HG02678 (cell line): ENCODE results near the gene DUSP1.

Source experiments
- ATAC-seq: cut with Tn5 transposase; IDR thresholded peaks from one replicate; pipeline ENCODE4 v1.9.1; 2021; ENCODE audit warnings: mild to moderate bottlenecking, moderate library complexity; ENCODE audit not compliant: unreplicated experiment

DUSP1 gene

DNA sequence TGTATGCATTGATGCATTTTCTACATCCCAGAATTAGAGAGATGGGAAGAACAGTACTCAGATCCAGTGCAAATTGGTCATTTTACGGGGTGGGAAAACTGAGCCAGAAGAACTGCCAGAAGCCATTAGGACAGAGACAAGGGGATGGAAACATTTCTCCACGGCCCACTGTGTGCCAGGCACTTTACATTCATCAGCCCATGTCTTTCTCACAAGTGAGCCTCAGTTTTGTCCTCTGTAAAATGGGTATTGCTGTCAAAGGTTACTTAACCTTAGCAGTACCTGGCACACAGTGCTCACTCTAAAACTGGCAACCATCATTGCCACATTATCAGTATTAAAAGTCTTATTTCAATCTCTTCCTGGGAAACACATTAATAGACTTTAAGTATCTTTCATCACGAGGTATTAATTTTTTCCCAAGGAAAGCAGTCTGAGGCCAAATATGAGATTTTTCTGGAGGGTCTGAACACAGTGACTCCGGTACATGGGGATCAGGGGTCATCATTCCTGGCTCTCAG is 5.2 kb downstream of the DUSP1 start:
- ATAC-seq: no peak

DNA sequence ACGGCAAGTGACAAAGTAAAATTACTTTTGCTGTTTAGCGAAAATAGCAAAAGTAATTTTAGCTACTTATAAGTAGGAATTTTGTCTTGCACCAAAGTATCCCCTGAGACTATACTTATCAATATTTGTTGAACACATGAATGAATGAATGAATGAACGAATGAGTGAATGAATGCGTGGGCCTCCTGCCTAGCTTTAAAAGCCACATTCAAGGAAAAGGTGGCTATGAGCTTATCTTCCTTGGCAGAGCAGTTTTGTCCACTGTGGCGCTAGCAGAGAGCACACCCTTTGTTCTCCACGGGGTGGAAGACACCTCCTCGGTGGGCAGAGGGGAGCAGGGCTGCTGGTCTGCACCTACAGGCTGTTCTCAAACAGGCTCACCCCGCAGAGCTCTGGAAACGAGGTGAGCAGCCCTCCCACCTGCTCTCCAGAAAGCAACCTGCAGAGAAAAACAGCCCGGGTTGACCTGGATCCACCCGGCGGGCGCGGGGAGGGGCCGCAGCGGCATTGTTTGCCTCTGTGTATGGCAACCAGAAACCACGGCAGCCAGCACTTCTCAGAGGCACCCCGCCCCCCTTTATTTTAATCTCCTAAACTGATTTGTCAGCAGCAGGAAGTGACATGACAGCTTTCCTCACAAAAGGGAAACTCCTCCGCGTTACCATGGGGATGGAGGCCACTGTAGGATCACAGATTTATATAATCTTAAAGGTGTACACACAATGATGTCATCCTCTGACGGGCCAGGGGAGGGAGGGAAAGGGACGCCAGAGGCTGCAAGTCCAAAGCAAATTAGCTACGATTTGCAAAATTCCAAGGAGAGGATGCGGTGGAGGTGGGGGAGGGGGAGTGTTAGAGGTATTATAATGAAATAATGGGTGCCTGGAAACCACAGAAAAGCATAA is 5.9 kb downstream of the DUSP1 start:
- peak; percentile 89 for ATAC-seq

DNA sequence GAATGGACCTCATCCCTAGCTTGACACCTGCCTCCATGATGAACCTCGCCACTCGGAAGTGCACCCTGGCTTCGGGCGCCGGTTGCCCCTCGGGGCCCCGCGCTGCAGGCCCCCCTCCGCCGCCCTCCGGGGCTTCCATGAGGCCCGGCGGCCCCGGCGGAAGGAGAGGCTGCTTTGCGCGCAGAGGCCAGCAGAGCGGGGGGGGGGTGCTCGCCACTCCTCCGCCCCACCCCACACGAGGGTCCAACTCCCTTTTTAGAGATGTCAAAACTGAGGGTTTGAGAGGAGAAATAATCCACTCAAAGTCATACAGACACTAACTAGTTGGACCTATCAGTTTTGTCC is 7.9 kb downstream of the DUSP1 start:
- no peak for ATAC-seq

DNA sequence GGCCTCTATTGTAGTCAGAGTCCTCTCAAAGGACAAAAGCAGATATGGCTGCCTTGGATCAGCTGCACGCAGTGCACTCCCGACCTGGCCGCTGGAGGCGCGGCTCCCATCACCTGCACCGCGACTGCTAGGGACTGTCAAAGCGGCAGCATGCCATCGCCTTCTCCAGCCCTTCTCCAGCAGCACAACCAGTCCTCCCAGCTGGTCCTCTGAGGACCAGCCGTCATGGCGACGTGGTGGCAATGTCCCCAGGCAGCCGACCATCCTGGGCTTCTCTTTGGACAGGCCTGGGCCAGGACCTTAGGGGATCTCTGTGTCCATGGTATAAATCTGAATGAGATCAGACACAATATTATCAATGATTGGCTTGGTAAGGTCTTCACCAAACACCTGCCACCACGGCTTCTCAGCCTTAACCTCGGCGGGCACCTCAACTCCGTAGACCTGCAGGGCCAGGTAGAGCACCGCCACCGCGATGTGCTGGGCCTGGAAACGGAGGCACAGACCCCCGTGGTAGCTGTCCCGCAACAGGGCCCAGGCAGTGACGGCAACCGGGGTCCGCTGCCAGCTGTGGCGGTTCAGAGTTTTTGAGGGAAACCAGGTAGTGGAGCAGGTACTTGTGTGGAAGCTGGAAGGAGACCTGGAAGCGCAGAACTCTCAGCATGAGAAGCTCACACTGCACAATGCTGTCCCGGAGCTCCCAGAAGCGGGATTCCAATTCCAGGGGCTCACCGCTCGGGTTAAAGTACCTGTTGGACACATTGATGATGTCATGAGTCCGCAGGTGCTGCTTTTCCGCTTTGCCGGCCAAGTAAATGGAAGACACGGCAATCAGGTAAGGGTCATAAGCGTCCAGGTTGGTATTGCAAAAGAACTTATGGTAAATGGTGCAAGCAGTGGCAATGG is 8.5 kb downstream of the DUSP1 start:
- ATAC-seq: no peak

DNA sequence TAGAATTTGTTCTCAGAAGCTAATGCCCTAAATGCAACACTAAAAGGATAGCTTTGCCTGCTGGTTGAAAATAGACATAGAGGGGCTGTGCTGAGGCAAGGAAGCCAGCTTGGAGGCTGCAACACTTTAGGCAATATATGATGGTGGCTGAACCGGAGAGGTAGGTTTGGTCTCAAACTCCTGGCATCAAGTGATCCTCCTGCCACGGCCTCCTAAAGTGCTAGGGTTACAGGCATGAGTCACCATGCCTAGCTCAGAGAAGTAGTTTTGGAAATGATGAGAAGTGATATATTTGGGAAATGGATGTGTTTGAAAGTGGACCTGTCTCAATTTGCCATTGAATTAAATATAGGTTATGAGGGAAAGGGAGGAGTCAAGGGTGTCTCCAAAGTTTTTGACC is 10.0 kb downstream of the DUSP1 start:
- no peak for ATAC-seq

DNA sequence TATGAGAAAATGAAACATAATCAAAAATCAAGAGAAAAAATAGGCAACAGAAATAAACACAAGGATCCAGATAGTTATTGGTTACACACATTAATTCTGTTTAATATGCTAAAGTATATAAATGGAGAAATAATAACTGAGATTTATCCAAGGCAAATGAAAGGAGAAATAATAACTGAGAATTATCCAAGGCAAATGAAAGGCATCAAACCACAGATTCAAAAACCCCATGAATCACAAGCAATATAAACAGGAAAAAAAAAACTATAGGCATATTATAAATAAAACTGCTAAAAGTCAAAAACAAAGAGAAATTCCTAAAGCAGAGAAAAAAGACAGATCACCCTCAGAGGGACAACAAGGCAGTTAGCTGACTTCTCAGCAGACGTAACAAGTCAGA is 10.9 kb downstream of the DUSP1 start:
- no peak for ATAC-seq

DNA sequence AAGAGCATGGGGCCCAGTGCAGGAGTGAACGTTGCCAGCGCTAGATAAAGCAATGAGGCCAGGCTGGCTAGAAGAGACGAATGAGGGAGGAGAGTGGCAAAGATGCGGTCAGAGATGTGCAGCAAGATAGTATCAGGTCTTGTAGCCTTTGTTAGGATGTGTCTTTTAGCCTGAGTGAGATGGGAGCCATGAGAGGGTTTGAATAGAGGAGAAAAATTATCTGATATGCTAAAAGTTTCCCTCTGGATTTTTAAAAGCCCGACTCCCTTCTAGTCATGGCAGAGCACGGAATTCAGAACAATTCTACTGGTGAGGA is 12.2 kb downstream of the DUSP1 start:
- no peak for ATAC-seq

DNA sequence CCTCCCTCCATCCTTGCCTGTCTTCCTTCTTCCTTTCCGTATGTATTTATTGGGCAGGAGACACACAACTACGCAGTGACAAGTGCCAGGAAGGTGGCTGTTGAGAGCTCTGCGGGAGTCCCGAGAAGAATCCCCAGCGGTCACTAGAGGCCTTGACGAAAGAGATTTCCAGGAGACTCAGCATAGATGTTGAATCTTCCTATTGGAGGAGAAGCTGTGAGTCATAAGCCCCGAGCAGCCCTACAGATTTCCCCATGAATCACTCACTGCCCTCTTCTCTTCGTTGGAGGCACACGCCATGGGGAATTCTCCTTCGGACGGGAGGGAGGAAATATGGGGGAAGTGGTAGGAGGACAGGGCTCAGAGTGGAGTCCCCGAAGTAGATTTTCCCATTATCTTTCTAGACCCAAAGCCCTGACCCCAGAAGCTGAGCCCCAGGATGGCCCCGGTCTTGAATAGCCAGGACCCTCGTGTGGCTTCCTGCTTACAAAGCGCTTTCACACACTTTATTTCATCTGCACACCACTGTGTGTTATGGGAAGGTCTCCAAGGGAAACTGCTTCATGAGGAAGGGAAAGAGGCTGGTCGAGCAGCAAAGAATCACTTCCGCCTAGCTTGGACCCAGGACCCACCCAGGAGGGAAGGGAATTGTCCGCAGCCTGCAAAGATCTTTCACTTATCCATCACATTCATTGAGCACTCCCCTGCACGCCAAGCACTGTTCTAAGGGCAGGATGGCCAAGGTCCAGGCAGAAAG is 12.7 kb downstream of the DUSP1 start:
- no peak for ATAC-seq

DNA sequence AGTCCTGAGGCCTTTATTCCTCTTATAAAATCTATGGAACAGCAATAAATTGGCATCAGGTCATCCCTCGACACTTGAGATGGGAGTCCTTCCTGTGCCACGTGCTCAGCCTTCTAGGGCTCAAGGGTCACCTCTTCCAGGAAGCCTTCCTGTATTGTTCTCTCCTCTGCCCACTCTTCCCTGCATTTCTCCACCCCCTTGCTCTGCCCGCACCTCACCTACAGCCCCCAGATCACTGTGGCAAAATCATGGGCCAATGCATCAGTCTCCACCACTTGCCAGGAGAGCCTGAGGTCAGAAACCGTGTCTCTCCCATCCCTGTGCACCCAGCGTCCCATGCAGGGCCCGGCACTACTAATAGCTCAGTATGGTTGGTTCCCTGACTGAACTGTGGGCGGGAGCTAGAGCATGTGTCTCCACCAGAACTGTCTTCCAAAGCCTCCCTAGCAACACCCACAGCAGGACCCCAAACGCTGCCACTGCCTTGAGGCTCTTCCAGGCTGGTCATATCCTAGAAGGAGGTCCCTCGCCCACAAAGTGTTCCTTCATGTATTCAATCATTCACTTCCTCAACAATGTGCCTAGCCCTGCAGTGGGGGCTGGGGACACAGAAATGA is 13.5 kb downstream of the DUSP1 start:
- ATAC-seq: no peak

DNA sequence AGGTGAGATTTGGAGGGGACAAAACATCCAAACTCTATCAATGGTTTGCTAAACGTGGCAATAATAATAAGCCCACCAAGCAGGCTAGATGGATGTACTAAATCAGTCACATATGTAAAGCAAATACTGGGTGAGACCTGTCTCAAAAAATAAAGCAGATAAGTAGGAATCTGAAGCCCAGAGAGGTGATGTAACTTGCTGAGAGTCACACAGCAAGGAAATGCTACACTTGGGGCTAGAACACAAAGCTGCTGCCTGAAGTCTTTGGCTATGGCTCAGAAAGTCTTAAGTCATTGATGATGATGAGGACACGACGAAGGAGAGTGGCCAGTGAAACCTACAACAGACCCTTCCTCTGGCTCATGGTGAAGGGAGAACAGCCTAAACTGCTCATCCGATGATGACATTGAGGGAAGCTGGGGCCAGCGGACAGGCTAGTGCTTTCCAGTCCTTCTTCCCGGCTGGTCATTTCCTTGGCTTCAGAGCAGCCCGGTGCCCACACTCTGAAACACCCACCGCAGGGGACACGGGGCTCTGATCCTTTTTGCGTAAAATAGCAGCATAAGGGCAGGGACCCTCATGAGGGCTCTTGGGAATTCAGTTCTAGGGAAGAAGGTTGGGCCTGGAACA is 14.1 kb downstream of the DUSP1 start:
- ATAC-seq: no peak

DNA sequence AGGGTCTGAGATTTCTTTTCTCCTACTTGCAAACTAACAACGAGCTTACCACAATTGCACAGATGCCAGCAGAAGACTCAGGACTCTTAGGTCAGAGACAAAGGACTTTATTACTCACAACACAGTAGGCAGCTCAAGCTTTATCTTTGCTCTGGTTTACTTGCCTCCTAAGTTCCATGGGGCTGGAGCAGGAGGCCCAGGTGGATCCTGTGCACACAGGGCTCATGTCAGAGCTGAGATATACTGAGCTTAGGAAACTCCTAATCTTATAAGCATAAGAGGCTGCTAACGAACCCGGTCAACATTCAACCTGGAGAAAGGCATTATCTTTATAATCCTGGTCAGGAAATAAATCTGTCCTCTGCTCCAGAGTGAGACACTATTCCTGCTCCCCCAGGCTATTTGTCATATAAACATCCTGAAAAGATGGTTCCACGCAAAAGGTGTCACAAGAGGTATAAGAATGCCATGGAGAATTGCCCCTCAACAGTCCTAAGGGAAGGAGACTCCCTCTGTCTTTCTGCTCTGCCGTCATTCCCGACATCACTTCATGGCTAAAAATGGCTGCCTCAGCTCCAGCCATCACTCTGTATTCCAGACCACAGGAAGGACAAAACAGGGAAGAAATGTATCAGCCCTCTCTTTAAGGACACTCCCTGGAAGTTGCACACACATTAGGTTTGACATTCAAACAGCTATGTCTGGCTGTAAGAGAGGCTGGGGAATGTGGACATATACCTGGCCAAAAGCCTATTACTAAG is 16.2 kb downstream of the DUSP1 start:
- ATAC-seq: no peak

DNA sequence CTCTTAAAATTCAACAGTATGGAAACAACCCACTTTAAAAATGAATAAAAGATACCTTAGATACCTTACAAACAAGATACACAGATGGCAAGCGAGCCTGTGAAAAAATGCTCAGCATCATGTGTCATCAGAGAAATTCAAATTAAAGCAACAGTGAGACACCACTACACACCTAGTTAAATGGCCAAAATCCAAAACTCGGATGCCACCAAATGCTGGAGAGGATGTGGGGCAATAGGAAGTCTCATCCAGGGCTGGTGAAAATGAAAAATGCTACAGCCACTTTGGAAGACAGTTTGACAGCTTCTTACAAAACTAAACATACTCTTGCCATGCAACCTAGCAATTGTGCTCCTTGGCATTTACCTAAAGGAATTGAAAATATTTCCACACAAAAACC is 17.9 kb downstream of the DUSP1 start:
- no peak for ATAC-seq

DNA sequence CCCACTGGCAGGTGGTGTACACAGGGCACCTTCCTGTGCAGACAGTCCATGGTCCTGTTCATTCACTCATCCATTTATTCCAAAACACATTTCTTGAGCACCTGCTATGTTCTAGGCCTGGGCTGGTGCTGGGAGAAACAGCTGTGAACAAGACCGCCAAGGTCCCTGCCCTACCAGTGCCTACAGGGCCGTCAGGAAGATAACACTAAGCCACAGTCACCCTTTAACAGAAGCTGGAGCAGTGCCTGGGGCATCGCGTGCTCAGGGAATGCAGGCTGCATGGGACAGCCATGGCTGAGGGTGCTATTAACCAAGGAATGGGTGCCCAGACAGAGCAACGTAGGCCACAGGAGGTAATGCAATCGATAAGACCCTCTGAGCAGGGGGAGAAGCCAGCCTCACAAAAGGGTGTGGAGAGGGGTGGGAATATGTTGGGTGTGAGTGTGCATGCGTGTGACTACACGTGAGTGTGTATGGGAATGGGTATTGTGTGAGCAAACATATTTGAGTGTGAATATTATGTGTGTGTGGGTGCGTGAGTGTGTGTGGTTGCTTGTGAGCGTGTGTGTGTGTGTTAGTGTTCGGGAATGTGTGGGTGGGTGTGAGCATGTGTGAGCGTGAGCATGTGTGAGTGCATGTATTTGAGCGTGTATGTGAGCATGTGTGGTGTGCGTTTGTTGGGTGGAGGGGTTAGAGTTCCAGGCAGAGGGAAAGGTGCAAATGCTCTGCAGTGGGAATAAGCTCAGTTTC is 19.1 kb downstream of the DUSP1 start:
- ATAC-seq: no peak

DNA sequence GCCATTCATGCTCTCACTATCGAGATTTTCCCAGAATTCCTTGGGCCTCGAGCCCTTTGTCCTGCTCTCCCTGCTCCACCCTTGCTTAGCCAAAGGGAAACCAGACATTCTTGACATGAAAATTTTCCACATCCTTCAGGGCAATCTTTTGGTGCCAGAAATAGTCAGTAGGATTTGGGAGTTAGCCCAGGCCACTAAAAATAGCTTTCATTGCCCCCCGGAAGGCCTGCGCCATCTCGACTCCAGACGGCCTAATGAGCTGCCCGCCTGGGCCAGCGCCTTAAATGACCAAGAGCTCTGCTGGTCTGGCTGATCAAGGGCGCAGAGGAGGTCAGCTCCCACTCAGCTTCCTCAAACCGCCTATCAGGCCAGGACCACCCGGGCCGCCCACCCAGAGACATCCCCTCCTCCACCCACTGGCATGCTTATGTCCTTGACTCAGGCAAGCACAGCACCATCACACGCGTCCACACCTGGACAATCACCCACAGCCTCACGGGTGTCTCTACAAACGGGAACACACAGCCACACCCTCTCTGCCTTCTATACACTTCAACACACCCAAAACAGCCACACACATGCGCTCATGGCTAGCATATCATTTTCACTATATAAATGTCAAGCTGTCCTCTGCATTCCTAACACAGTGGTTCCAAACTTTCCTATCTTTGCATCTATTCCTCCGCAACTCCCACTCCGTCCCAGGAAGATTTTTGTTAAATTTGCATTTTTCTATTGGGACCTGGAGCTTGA is 20.9 kb downstream of the DUSP1 start:
- no peak for ATAC-seq

DNA sequence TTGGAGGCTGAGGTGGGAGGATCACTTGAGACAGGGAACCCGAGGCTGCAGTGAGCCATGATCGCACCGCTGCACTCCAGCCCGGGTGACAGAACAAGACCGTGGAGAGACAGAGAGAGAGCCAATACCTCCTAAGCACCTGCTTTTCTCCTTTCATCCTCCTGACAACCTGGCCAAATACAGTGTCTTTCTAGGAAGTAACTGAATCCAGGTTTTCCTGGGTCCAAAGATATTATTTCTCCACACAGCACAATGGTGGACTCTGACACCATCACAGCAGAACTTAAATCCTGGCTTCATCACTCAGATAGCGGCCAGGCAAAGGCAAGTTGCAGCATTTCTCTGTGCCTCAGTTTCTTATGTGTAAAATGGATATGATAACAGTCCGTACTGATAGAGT is 21.9 kb downstream of the DUSP1 start:
- ATAC-seq: no peak

DNA sequence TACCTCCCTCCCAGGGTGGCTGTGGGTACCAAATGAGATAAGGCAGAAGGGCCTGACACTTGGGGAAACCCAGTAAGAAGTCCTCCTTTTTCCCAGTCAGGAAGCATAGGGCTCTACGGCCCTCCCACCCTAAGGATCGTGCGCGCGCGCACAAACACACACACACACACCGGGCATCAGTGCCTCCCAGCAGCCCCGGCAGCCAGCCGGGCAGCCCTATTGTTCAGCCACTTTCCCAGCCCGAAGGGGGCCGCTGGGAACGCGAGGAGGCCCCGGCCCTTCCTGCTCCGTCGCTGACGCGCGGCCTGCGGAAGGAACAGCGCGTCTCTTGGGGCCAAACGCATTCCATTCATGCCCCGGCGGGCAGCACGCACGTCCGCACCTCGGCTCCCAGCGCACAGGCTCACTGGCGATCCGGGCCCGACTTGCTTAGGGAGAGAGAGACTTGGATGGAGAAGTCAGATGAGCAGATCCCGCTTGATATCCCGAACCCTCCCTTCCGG is 22.6 kb downstream of the DUSP1 start:
- no peak for ATAC-seq

DNA sequence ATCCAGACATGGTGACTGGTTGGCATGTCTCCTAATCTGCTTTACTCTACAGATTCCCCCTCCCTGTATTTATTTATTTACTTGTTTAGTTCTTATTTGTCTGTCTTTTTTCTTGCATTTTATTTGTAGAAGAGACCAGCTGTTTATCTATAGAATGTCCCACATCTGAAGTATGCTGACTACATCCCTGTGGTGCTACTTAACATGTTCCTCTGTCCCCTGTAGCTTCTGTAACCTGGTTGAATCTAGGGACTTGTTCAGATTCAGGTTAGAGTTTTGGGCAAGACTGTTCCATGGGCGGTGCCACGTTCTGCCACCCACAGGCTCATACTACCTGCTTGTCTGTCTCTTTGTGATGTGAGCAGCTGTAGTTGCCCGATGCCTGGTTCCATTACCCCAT is 23.5 kb downstream of the DUSP1 start:
- ATAC-seq: no peak

DNA sequence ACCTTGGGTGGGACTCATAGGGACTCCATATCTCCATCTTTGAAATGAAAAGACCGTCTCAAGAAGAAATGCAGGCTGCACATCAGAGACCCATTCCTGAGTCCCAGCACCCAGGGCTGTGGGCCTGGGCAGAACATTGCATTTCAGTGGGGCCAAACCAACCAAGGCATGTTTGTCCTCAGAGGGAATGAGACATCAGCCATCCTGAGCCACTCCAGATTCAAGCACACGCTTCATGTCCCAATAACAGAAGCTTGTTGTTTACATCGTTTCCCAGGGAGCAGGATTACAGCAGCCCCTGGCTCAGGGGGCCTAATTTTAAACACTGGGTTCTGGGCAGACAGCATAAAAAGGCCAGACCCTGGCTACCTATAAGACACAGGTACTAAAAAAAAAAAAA is 24.3 kb downstream of the DUSP1 start:
- no peak for ATAC-seq
